GM19468 (cell line): Measurements from ENCODE around the gene AADACL3.

ENCODE experiments used
- ATAC-seq: cut with Tn5 transposase; IDR thresholded peaks from one replicate; pipeline ENCODE4 v1.9.1; 2021; ENCODE audit warnings: mild to moderate bottlenecking, moderate library complexity, moderate number of reproducible peaks; ENCODE audit not compliant: unreplicated experiment; ENCODE audit errors: extremely low read depth

The AADACL3 gene

GRCh38 chr1:12762766-12763165, 46.9 kb downstream of the AADACL3 start:
- ATAC-seq, result no peak

DNA sequence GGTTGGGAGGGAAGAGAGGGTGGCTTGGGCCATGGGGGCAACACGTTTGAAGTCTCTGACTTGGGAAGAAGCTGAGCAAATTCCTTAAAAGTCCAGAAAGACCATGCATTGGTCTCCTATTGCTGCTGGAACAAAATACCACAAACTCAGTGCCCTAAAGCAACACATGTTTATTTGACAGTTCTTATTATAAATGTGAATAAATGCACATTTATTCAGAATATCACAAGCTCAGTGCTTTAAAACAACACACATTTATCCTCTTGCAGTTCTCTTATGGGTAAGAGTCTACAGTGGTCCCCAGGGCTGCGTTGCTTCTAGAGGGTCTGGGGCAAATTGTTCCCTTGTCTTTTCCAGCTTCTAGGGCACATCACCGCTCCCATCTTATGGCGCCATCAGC, 47.6 kb downstream of the AADACL3 start:
- no peak for ATAC-seq

GRCh38 chr1:12764016-12764415, 48.1 kb downstream of the AADACL3 start:
- ATAC-seq, result no peak

- no peak for ATAC-seq
These were observed 53.1 kb downstream of the AADACL3 start for GRCh38 chr1:12769031-12769430.

DNA sequence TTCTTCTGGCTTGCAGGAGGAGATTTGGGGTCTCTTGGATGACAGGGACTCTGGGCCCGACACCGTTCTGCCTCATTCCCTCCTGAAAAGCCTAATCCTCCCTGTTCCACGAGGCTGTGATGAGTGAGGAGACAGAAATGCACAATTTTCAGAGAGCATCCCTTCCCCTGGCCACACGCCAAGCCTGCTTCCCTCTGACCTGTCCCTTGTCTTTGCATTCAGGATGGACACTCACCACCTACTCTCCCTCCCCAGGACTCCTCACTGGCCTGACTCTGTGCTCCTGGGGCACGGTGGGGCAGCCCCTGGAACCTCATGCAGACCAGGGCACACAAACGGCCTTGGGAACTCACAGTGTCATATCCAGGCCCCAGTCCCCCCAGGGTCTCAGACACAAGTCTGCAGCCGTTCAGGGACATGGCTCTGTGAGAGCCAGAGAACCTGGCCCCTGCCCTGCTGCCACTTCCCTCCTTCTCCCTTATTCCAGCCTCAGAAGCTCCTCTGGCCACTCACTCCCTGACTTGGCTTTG, 54.1 kb downstream of the AADACL3 start:
- no peak for ATAC-seq

- ATAC-seq, result no peak
These were observed 54.7 kb downstream of the AADACL3 start for GRCh38 chr1:12770620-12771019.

DNA sequence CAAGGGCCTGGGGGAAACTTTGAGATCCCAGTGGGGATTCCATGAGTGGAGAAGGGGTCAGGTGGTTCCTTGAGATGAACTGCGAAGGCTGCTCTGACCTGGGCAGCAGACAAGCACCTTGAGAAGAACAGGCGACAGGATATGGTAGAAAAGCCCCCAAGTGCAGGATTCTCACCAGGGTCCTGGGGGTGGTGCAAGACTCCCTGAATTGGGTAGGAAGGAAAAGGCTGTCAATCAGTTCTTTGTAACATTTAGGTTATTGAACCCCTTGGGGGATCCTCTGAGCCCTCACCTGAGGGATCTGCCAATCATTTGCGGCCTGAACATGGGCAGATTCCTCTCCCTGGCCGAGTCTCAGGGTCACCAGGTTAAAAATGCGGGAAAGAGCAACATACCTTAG, 55.3 kb downstream of the AADACL3 start:
- no peak for ATAC-seq

DNA sequence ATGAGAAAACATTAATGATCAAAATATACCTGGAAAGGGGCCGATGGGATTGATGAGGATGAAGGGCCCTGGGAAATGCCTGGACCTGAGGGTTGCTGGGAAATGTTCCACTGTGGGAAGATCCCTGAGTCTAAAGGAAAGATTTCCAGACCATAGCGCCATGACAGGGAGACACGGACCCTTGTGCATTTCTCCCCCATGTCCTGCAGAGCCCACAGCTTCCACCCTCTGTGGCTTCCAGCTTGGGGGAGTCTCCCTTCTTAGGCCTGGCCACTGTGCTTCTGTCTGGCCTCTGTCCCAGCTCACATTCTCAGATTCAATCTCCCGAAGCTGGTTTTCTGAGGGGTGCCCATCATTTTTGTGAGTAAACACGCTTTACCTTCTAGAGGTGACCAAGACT, 56.6 kb downstream of the AADACL3 start:
- ATAC-seq, result no peak

- ATAC-seq, result no peak
These were observed 57.5 kb downstream of the AADACL3 start, which contains the start of gene PRAMEF12 for GRCh38 chr1:12773438-12773837. Gene PRAMEF12, plus strand, starts transcription at chr1:12773738. Its CDS starts 1,130 bp downstream, at chr1:12774868.

DNA sequence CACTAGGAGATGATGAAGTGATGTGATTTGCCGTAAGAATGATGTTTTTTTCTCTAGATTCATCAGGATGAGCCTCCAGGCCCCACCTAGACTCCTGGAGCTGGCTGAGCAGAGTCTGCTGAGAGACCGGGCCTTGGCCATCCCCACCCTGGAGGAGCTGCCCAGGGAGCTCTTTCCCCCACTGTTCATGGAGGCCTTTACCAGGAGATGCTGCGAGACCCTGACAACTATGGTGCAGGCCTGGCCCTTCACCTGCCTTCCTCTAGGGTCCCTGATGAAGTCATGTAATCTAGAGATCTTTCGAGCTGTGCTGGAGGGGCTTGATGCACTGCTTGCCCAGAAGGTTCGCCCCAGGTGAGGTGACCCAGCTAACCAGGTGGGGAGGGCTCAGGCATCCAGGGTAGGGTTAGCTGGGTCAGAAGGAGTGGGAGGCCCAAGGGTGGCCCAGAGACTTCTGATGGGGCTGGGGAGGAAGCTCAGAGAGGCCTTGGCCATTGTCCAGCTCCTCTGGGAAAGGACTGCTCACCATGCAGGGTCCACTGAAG, 59.0 kb downstream of the AADACL3 start:
- no peak for ATAC-seq

GRCh38 chr1:12775443-12775842, 59.5 kb downstream of the AADACL3 start:
- ATAC-seq, result no peak

- ATAC-seq, result no peak
These were observed 61.1 kb downstream of the AADACL3 start for GRCh38 chr1:12776801-12777557.
